ENCODE results near the gene ZCCHC7.

The ZCCHC7 gene

GRCh38 chr9:37255944-37256862 lies 135.8 kb downstream of the ZCCHC7 start:
- TF ChIP-seq CTCF (IDR thresholded peaks at IDR 0.05; ENCODE audit: low read depth, low read length), result no peak
- DNase-seq (ENCODE audit: extremely low read depth, low read depth), result no peak

GRCh38 chr9:37259951-37260350 lies 139.6 kb downstream of the ZCCHC7 start:
- no peak for TF ChIP-seq CTCF (IDR thresholded peaks at IDR 0.05; ENCODE audit: low read depth, low read length)
- no peak for DNase-seq (ENCODE audit: extremely low read depth, low read depth)

GRCh38 chr9:37262410-37262809 lies 142.0 kb downstream of the ZCCHC7 start:
- DNase-seq (ENCODE audit: extremely low read depth, low read depth), result no peak
- TF ChIP-seq CTCF (IDR thresholded peaks at IDR 0.05; ENCODE audit: low read depth, low read length), result peak; percentile 45

GRCh38 chr9:37264539-37264938 lies 144.2 kb downstream of the ZCCHC7 start:
- no peak for DNase-seq (ENCODE audit: extremely low read depth, low read depth)
- TF ChIP-seq CTCF (IDR thresholded peaks at IDR 0.05; ENCODE audit: low read depth, low read length), result no peak

GRCh38 chr9:37266630-37267029 lies 146.3 kb downstream of the ZCCHC7 start:
- no peak for TF ChIP-seq CTCF (IDR thresholded peaks at IDR 0.05; ENCODE audit: low read depth, low read length)
- no peak for DNase-seq (ENCODE audit: extremely low read depth, low read depth)

GRCh38 chr9:37269221-37269620 lies 148.8 kb downstream of the ZCCHC7 start:
- no peak for TF ChIP-seq CTCF (IDR thresholded peaks at IDR 0.05; ENCODE audit: low read depth, low read length)
- DNase-seq (ENCODE audit: extremely low read depth, low read depth), result no peak

GRCh38 chr9:37271679-37272078 lies 151.3 kb downstream of the ZCCHC7 start:
- no peak for DNase-seq (ENCODE audit: extremely low read depth, low read depth)
- no peak for TF ChIP-seq CTCF (IDR thresholded peaks at IDR 0.05; ENCODE audit: low read depth, low read length)
